Measurements from ENCODE around the gene TAF10. TPM values are rescaled to one million over a fixed set of nuclear protein-coding genes. Genes with fewer than 3 reads are reported as not detected.

The TAF10 gene
- total RNA-seq, 1 donor from 2014 or later = 143 TPM

DNA sequence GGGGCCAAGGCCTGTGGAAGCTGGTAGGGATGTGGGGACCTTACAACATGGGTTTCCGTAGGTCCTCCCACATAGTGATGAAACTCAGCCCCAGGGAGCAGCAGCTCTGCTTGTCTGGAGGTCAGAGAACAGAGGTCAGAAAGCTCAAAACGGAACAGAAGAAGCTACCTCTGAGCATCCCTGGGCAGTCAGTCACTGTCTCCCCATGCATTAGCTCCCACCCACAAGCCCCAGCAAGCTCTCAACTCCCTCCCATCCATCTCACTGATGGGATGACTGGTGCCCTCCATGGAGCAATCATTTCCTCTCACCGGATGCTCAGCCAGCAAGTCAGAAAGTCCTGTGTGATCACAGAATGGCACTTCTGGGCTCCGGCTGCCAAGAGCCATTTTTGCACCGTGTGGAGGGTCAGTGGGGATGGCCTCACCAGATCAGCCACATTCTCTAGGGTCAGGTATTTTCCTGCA is 5.3 kb upstream of the TAF10 start:
- TF ChIP-seq, protein P1, sequence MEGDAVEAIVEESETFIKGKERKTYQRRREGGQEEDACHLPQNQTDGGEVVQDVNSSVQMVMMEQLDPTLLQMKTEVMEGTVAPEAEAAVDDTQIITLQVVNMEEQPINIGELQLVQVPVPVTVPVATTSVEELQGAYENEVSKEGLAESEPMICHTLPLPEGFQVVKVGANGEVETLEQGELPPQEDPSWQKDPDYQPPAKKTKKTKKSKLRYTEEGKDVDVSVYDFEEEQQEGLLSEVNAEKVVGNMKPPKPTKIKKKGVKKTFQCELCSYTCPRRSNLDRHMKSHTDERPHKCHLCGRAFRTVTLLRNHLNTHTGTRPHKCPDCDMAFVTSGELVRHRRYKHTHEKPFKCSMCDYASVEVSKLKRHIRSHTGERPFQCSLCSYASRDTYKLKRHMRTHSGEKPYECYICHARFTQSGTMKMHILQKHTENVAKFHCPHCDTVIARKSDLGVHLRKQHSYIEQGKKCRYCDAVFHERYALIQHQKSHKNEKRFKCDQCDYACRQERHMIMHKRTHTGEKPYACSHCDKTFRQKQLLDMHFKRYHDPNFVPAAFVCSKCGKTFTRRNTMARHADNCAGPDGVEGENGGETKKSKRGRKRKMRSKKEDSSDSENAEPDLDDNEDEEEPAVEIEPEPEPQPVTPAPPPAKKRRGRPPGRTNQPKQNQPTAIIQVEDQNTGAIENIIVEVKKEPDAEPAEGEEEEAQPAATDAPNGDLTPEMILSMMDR (conservative IDR thresholded peaks at IDR 0.05) = no peak
- Mint-ChIP-seq H3K4me1 (no peaks in the 10 kb centered on the region), H3K9me3 (no peaks in the 10 kb centered on the region), H3K27ac (ENCODE audit: unreplicated experiment) (no peak overlapping the region), H3K36me3 (ENCODE audit: low read depth) (peaks cover 6% of the 10 kb centered on the region), H3K27me3 (ENCODE audit: low read depth) (no peaks in the 10 kb centered on the region), H3K4me3 (peak overlapping the region; percentile 36)
- no peak for DNase-seq (ENCODE audit: low read depth, low spot score)

DNA sequence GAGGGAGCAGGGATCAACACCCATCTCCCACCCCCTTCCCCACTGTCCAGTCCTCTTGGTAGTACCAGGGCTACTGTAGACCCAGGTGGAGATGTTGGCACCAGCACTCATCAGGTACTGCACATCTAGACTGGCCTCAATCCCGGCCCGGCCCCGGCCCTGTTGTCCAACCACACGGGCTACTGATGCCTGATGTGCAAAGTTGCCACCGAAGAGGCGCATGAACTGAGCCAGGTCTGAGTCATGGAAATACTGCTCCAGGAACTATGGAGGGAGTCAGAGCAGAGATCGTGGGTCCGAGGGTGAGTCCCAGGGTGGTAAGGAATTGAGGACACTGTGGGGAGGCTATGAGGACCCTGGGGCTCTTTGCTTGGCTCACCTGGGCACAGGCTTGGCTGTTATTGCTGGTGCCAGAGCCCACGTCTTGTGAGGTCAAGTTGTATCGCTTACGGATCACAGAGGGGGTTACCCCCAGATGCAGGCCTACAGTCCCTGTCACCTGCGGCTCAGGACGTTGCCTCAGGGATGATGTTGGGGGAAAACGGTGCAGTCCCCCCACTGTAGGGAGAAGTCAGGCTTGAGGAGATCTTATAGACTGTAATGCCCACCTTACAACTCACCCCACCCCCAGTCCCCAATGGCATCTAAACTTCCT is 4.7 kb upstream of the TAF10 start:
- no peaks in the 10 kb centered on the region for H3K27me3 Mint-ChIP-seq (ENCODE audit: low read depth)
- peak overlapping the region; percentile 36 for H3K4me3 Mint-ChIP-seq
- H3K27ac Mint-ChIP-seq (ENCODE audit: unreplicated experiment) = no peak overlapping the region
- H3K9me3 Mint-ChIP-seq = no peaks in the 10 kb centered on the region
- no peaks in the 10 kb centered on the region for H3K4me1 Mint-ChIP-seq
- DNase-seq (ENCODE audit: low read depth, low spot score) = no peak
- peaks cover 6% of the 10 kb centered on the region for H3K36me3 Mint-ChIP-seq (ENCODE audit: low read depth)
- TF ChIP-seq, protein P1 (conservative IDR thresholded peaks at IDR 0.05) = no peak

DNA sequence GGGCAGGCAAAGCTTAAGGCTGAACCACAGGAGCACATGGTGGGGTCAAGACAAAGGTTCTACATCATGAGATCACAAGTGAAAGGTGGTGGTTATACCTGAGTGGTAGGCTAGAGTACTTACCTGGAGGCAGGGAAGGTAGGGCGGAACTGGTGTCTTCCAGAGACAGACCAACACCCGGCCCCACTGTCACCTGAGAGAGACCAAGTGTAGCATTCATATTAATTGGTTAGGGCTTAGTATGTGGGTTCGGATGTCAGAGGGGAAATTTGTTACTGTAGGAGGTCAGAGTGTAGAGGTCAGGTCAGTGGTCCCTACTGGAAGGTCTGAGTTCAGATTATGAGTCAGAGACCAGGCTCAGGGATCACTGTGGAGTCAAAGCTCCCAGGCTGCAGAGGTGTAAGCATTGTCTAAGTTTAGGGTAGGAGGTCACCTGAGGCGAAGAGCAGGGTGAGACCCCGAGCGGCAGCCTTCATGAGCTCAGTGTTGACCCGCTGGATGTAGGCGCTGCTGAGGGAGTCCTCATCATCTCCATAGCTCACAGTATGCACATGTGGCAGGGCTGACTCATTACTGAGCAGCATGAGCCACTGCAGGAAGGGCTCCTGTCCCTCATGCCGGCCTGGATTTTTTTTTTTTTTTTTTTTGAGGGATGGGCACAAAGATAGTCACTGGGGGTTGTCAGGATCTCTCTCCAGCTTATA is 4.0 kb upstream of the TAF10 start:
- Mint-ChIP-seq H3K27ac (ENCODE audit: unreplicated experiment) (no peak overlapping the region), H3K9me3 (no peaks in the 10 kb centered on the region), H3K27me3 (ENCODE audit: low read depth) (no peaks in the 10 kb centered on the region), H3K4me3 (peak overlapping the region; percentile 67), H3K36me3 (ENCODE audit: low read depth) (peaks cover 6% of the 10 kb centered on the region), H3K4me1 (peaks cover 5% of the 10 kb centered on the region)
- TF ChIP-seq, protein P1 (conservative IDR thresholded peaks at IDR 0.05) = no peak
- DNase-seq (ENCODE audit: low read depth, low spot score) = no peak

DNA sequence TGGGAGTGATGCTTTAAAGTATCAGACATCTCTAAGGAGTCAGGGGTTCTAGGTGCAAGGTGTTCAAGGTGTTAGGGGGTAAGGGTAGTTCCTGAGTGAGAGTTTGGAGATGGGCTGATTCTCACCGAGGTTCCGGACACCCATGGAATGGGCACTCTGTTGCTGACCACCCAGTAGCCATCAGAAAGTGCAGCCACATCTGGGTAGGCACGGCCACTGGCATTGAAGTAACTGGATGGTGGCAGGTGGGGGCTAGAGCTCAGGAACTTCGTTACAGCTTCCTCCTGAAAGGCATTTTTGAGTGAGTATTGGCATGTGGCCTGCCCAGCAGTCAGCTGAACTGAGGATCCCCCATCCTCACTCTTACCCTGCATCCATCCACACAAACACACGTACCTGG is 3.0 kb upstream of the TAF10 start:
- Mint-ChIP-seq H3K4me1 (peaks cover 11% of the 10 kb centered on the region), H3K27ac (ENCODE audit: unreplicated experiment) (no peak overlapping the region), H3K4me3 (peak overlapping the region; percentile 67), H3K36me3 (ENCODE audit: low read depth) (peaks cover 7% of the 10 kb centered on the region), H3K9me3 (no peaks in the 10 kb centered on the region), H3K27me3 (ENCODE audit: low read depth) (no peaks in the 10 kb centered on the region)
- DNase-seq (ENCODE audit: low read depth, low spot score) = no peak
- TF ChIP-seq, protein P1 (conservative IDR thresholded peaks at IDR 0.05) = no peak

DNA sequence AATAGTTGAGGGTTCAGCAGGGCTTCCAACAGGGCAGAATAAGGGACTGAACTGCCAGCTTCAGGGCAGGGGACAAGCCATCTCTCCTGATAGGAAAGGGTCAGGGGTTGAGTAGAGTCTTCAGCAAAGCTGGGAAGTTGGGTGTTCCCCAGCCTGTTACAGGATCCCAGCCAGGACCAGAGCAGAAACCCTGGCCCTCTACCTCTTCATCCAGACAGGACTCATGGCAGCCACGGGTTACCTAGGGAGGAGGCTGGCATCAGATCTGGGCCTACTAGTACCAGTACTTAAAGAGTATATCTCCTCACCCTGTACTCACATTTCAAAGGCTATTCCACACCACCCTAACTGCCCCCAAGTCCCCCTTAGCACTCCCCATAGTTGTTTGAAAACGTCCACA is 2.4 kb upstream of the TAF10 start:
- no peaks in the 10 kb centered on the region for H3K9me3 Mint-ChIP-seq
- DNase-seq (ENCODE audit: low read depth, low spot score) = no peak
- H3K36me3 Mint-ChIP-seq (ENCODE audit: low read depth) = peaks cover 10% of the 10 kb centered on the region
- no peak overlapping the region for H3K27ac Mint-ChIP-seq (ENCODE audit: unreplicated experiment)
- H3K4me1 Mint-ChIP-seq = peaks cover 13% of the 10 kb centered on the region
- H3K4me3 Mint-ChIP-seq = peak overlapping the region; percentile 33
- TF ChIP-seq, protein P1 (conservative IDR thresholded peaks at IDR 0.05) = no peak
- H3K27me3 Mint-ChIP-seq (ENCODE audit: low read depth) = no peaks in the 10 kb centered on the region
